ENCODE data around the gene TBC1D24. TPM values are rescaled to one million over a fixed set of nuclear protein-coding genes. Genes with fewer than 3 reads are reported as not detected.

Gene TBC1D24
- total RNA-seq, 3 donors from 2014 or later: 6.9 to 14.3 (median 8.5) TPM

DNA sequence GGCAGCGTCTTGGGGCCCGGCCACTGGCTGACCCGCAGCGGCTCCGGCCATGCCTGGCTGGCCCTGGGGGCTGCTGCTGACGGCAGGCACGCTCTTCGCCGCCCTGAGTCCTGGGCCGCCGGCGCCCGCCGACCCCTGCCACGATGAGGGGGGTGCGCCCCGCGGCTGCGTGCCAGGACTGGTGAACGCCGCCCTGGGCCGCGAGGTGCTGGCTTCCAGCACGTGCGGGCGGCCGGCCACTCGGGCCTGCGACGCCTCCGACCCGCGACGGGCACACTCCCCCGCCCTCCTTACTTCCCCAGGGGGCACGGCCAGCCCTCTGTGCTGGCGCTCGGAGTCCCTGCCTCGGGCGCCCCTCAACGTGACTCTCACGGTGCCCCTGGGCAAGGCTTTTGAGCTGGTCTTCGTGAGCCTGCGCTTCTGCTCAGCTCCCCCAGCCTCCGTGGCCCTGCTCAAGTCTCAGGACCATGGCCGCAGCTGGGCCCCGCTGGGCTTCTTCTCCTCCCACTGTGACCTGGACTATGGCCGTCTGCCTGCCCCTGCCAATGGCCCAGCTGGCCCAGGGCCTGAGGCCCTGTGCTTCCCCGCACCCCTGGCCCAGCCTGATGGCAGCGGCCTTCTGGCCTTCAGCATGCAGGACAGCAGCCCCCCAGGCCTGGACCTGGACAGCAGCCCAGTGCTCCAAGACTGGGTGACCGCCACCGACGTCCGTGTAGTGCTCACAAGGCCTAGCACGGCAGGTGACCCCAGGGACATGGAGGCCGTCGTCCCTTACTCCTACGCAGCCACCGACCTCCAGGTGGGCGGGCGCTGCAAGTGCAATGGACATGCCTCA lies 3.1 kb upstream of the TBC1D24 start:
- H3K9me3 ChIP-seq: no peaks in the 10 kb centered on the region
- no peaks in the 10 kb centered on the region for H3K36me3 ChIP-seq (ENCODE audit: low read depth)
- H3K4me1 ChIP-seq (ENCODE audit: low read depth): peaks cover 43% of the 10 kb centered on the region
- intact Hi-C loops (cut with DNase I, micrococcal nuclease): no loop called here
- no peak overlapping the region for H3K4me3 ChIP-seq
- TF ChIP-seq, protein P1, sequence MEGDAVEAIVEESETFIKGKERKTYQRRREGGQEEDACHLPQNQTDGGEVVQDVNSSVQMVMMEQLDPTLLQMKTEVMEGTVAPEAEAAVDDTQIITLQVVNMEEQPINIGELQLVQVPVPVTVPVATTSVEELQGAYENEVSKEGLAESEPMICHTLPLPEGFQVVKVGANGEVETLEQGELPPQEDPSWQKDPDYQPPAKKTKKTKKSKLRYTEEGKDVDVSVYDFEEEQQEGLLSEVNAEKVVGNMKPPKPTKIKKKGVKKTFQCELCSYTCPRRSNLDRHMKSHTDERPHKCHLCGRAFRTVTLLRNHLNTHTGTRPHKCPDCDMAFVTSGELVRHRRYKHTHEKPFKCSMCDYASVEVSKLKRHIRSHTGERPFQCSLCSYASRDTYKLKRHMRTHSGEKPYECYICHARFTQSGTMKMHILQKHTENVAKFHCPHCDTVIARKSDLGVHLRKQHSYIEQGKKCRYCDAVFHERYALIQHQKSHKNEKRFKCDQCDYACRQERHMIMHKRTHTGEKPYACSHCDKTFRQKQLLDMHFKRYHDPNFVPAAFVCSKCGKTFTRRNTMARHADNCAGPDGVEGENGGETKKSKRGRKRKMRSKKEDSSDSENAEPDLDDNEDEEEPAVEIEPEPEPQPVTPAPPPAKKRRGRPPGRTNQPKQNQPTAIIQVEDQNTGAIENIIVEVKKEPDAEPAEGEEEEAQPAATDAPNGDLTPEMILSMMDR (IDR thresholded peaks at IDR 0.05): no peak
- ATAC-seq (no peak), DNase-seq (no peak)

GRCh38 chr16:2472488-2472864 lies 2.5 kb upstream of the TBC1D24 start:
- no peaks in the 10 kb centered on the region for H3K9me3 ChIP-seq
- no peaks in the 10 kb centered on the region for H3K36me3 ChIP-seq (ENCODE audit: low read depth)
- intact Hi-C loops (cut with DNase I, micrococcal nuclease): no loop called here
- peaks cover 43% of the 10 kb centered on the region for H3K4me1 ChIP-seq (ENCODE audit: low read depth)
- no peak overlapping the region for H3K4me3 ChIP-seq
- no peak for DNase-seq
- no peak for ATAC-seq
- TF ChIP-seq, protein P1 (IDR thresholded peaks at IDR 0.05): no peak

- H3K36me3 ChIP-seq (ENCODE audit: low read depth): no peaks in the 10 kb centered on the region
- TF ChIP-seq, protein P1 (IDR thresholded peaks at IDR 0.05): no peak
- DNase-seq (no peak), ATAC-seq (no peak)
- peaks cover 38% of the 10 kb centered on the region for H3K4me1 ChIP-seq (ENCODE audit: low read depth)
- H3K9me3 ChIP-seq: no peaks in the 10 kb centered on the region
- intact Hi-C loops (cut with DNase I, micrococcal nuclease): no loop called here
- H3K4me3 ChIP-seq: no peak overlapping the region
Observed at GRCh38 chr16:2472885-2473445, 2.0 kb upstream of the TBC1D24 start.

- Histone ChIP-seq H3K9me3 (no peaks in the 10 kb centered on the region), H3K4me1 (ENCODE audit: low read depth) (peaks cover 33% of the 10 kb centered on the region), H3K36me3 (ENCODE audit: low read depth) (no peaks in the 10 kb centered on the region), H3K4me3 (no peak overlapping the region)
- ATAC-seq (no peak), DNase-seq (peak in 1 of 3 donors; percentile 66)
- intact Hi-C loops (cut with DNase I, micrococcal nuclease): no loop called here
- TF ChIP-seq, protein P1 (IDR thresholded peaks at IDR 0.05): no peak
Observed at GRCh38 chr16:2473446-2473926, 1.4 kb upstream of the TBC1D24 start.

GRCh38 chr16:2473999-2474876 lies 689 bp upstream of the TBC1D24 start:
- Histone ChIP-seq H3K9me3 (no peaks in the 10 kb centered on the region), H3K36me3 (ENCODE audit: low read depth) (no peaks in the 10 kb centered on the region), H3K4me3 (peak overlapping the region; percentile 54), H3K4me1 (ENCODE audit: low read depth) (peaks cover 26% of the 10 kb centered on the region)
- intact Hi-C loops (cut with DNase I, micrococcal nuclease): no loop called here
- peak; percentile 59 to 75 (median 75) for DNase-seq
- ATAC-seq: peak; percentile 77
- TF ChIP-seq, protein P1 (IDR thresholded peaks at IDR 0.05): peak; percentile 50
